Measurements from ENCODE around the gene SMDT1.
"Not testable (repeated sequence)": the region's sequence is repeated elsewhere in the genome, so short reads cannot be mapped to it uniquely, and the experiment has no call there.

Gene SMDT1

GRCh38 chr22:42115420-42115830 lies 35.9 kb downstream of the SMDT1 start:
- DNase-seq = not testable (repeated sequence)

DNA sequence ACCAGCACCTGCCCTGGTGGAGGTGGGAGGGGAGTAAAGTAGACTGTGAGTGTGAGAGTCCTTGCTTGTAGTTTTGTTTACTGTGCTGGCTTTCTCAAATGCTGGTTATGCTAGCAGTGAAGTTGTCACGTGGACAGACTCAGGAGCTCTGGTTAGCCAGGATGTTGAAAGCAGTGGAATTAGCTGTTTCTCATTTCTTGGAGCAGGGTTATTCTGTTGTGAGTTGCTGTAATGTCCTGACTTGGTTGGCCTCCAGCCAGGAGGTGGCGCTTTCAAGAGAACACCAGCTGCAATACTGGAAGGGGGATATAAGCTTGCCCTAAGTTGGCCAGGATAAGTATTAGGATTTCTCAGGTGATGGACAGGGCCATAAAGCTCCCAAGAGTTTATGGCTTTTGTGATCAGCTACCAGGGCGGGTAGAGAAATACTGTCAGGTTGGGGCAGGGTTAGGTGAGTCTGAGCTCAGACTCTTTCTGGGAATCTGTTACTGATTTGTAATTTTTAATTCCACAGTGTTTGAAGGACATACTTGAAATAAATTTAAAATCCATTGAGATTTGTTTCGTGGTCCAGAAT lies 37.4 kb downstream of the SMDT1 start:
- DNase-seq = no peak

DNA sequence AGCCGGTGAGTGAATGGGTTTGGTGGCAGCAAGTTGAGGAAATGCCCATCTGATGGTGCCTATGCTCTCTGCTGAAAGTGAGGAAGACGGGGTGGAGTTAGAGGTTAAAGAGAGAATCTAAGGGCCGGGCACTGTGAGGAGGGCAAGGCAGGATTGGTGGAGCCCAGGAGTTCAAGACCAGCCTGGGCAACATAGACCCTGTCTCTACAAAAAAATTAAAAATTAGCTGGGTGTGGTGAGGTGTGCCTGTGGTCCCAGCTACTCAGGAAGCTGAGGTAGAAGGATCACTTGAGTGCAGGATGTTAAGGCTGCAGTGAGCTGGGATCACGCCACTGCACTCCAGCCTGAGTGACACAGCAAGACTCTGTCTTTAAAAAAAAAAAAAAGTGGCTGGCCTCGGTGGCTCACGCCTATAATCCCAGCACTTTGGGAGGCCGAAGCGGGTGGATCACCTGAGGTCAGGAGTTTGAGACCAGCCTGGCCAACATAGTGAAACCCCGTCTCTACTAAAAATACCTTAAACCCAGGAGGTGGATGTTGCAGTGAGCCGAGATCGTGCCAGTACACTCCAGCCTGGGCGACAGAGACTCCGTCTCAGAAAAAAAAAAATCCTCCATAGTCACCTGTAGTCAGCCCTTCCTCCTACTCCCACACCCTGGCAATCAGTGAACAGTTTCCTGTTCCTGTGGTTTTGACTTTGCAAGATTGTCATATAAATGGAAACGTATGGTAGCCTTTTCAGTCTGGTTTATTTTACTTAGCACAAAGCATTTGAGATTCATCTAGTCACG lies 40.9 kb downstream of the SMDT1 start:
- not testable (repeated sequence) for DNase-seq

DNA sequence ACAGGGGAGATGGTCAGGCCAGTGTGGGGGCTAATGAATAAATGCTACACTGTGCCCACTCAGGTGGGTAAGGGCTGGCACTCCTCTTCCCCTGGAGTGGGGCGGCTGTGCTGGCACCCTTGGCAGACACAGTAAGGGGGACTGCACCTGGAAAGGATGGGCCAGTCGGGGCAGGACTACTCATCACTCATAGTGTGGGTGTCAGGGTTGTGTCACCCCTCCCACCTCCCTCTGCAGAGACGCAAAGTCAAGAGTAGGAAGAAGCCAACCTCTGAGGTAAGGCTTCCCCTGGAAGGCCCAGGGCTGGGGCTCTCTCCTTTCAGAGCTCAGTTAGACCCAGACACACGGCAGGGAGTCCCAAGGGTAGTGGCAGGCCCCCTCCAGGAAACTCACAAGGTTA lies 44.0 kb downstream of the SMDT1 start:
- DNase-seq = not testable (repeated sequence)

DNA sequence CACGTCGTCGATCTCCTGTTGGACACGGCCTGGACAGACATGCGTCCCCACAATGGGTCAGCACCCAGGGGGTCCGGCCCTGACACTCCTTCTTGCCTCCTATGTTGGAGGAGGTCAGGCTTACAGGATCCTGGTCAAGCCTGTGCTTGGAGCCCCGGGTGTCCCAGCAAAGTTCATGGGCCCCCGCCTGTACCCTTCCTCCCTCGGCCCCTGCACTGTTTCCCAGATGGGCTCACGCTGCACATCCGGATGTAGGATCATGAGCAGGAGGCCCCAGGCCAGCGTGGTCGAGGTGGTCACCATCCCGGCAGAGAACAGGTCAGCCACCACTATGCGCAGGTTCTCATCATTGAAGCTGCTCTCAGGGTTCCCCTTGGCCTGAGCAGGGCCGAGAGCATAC lies 48.1 kb downstream of the SMDT1 start:
- DNase-seq = no peak

GRCh38 chr22:42128007-42128406 lies 48.5 kb downstream of the SMDT1 start:
- not testable (repeated sequence) for DNase-seq

- DNase-seq = not testable (repeated sequence)
Measured at GRCh38 chr22:42128776-42129694, 49.5 kb downstream of the SMDT1 start.

DNA sequence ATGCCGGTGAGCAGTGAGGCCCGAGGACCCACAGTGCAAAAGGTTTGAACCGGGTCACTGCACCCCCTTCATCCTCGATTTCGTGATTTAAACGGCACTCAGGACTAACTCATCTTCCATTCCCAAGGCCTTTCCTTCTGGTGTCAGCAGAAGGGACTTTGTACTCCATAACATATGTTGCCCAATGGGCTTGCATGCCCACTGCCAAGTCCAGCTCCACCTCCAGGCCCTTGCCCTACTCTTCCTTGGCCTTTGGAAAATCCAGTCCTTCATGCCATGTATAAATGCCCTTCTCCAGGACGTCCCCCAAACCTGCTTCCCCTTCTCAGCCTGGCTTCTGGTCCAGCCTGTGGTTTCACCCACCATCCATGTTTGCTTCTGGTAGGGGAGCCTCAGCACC lies 50.7 kb downstream of the SMDT1 start:
- DNase-seq = not testable (repeated sequence)

DNA sequence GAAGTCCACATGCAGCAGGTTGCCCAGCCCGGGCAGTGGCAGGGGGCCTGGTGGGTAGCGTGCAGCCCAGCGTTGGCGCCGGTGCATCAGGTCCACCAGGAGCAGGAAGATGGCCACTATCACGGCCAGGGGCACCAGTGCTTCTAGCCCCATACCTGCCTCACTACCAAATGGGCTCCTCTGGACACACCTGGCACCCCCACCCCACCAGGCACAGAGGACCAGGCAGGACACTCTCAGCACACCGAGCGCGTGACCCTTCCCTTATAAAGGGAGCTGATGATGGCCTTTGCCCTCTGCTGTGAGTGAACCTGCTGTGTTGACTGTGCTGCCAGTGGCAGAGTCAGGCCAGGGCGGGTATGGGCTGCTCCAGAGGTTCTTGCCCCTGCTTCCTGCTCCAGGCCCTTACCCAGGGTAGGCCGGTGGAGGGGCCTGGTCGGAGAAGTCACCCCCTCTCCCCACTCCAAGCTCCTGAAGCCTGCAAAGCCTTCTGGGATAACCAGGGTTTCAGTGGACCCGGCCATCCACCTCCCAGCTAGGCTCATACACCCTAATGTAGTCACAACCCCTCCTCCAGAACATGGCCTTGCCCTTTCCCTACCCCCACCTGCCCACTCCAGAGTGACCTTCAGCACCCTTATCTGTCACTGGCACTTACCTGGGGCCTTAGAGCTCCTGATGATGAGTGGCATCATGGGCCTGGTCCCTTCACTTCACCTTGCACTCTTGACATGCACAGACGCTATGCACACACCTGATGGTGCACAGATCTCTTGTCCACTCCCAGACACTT lies 51.3 kb downstream of the SMDT1 start, which contains the start of gene CYP2D6:
TSS of gene CYP2D6 (minus strand) at position 172 of the 793 bp plus-strand sequence. CDS start at position 153, 19 bp downstream.
- DNase-seq = not testable (repeated sequence)

- DNase-seq = no peak
Measured at GRCh38 chr22:42131562-42131961, 52.1 kb downstream of the SMDT1 start.

- no peak for DNase-seq
Measured at GRCh38 chr22:42132457-42132856, 53.0 kb downstream of the SMDT1 start.
